Natural killer cell (primary cell): Measurements from ENCODE around the gene SCARB1. TPM values are rescaled to one million over a fixed set of nuclear protein-coding genes. Genes with fewer than 3 reads are reported as not detected.

ENCODE experiments used
- ATAC-seq, 3 donors: fragments of 150-1000 bp in 2 of 3; fragments of 200-7000 bp in 1 of 3; cut with Tn5 transposase; 1 replicate in 1 of 3; 2 replicates in 2 of 3; pipeline ENCODE4 v1.10.0; 2021; ENCODE audit warnings: mild to moderate bottlenecking in 2 of 3, moderate library complexity in 2 of 3
- DNase-seq, 2 donors: peaks; one replicate each; pipeline versions ENCODE4 v3.0.0 to v3.0.0-alpha.2; 2013 to 2021; ENCODE audit warnings: mixed read lengths in 1 of 2
- H3K27ac ChIP-seq: one replicate; pipeline ENCODE4 v1.5.1; 2013; ENCODE audit warnings: mild to moderate bottlenecking, low read length
- H3K27me3 ChIP-seq: one replicate; pipeline ENCODE4 v1.6.1; 2013; ENCODE audit warnings: low read length; ENCODE audit not compliant: control insufficient read depth, insufficient read depth
- H3K36me3 ChIP-seq: one replicate; pipeline ENCODE4 v1.6.1; 2013; ENCODE audit warnings: low read length; ENCODE audit not compliant: control insufficient read depth, insufficient read depth
- H3K4me1 ChIP-seq: one replicate; pipeline ENCODE4 v1.6.1; 2013; ENCODE audit warnings: low read length; ENCODE audit not compliant: control insufficient read depth, insufficient read depth
- H3K4me3 ChIP-seq: one replicate; pipeline ENCODE4 v1.5.1; 2013; ENCODE audit warnings: low read length
- H3K9me3 ChIP-seq: one replicate; pipeline ENCODE4 v1.6.1; 2013; ENCODE audit warnings: low read length; ENCODE audit not compliant: control insufficient read depth, insufficient read depth
- H3K27ac Mint-ChIP-seq, 2 donors: one replicate each; pipeline ENCODE4 v1.8.0; 2022; ENCODE audit warnings: mild to moderate bottlenecking in 2 of 2, mixed read lengths in 2 of 2, moderate library complexity in 1 of 2
- H3K27me3 Mint-ChIP-seq, 2 donors: one replicate each; pipeline ENCODE4 v1.8.0; 2022; ENCODE audit warnings: low read depth in 2 of 2, mixed read lengths in 2 of 2
- H3K36me3 Mint-ChIP-seq: one replicate; pipeline ENCODE4 v1.8.0; 2022; ENCODE audit warnings: mixed read lengths
- H3K4me1 Mint-ChIP-seq, 2 donors: one replicate each; pipeline ENCODE4 v1.8.0; 2022; ENCODE audit warnings: mixed read lengths in 2 of 2
- H3K4me3 Mint-ChIP-seq: one replicate; pipeline ENCODE4 v1.8.0; 2022; ENCODE audit warnings: mild to moderate bottlenecking, moderate library complexity, mixed read lengths
- H3K9me3 Mint-ChIP-seq, 2 donors: one replicate each; pipeline ENCODE4 v1.8.0; 2022; ENCODE audit warnings: mixed read lengths in 2 of 2
- CTCF ChIP-seq: fragments of 200-600 bp; IDR thresholded peaks from one replicate; pipeline ENCODE4 v1.8.0; 2022; ENCODE audit warnings: antibody characterized with exemption
- WGBS: methylation state at CpG from one replicate; pipeline ENCODE4 v1.1.7; 2013; ENCODE audit warnings: missing lambda C conversion rate; ENCODE audit not compliant: insufficient coverage; 5-methylcytosine and 5-hydroxymethylcytosine counted together
- intact Hi-C: fragments of 100-400 bp; cut with micrococcal nuclease; formaldehyde crosslinking; loops from one replicate; pipeline ENCODE4 v1.14.2; 2022
- total RNA-seq, 4 donors: library from RNA; stranded (reverse); fragments of 120-200 nt in 1 of 4; gene quantifications; one replicate each; pipeline versions ENCODE4 v1.2.3 to v1.2.4, GENCODE V29; 2013 to 2022

Gene SCARB1
- total RNA-seq, 3 donors from 2014 or later (not counting 1 experiment from before 2014, with no cell fraction given) = 1.1 to 2.7 (median 1.3) TPM

GRCh38 chr12:124808272-124808671, 55.4 kb downstream of the SCARB1 start:
- Mint-ChIP-seq H3K27me3 (no peaks in the 10 kb centered on the region), H3K4me1 (no peaks in the 10 kb centered on the region), H3K36me3 (no peaks in the 10 kb centered on the region), H3K4me3 (no peak overlapping the region), H3K9me3 (no peaks in the 10 kb centered on the region), H3K27ac (no peak overlapping the region)
- DNase-seq = no peak
- Histone ChIP-seq H3K4me3 (no peak overlapping the region), H3K4me1 (no peaks in the 10 kb centered on the region), H3K9me3 (no peaks in the 10 kb centered on the region), H3K27me3 (no peaks in the 10 kb centered on the region), H3K27ac (no peak overlapping the region), H3K36me3 (no peaks in the 10 kb centered on the region)
- ATAC-seq = no peak
- intact Hi-C loops = no loop called here
- TF ChIP-seq CTCF = no peak
- WGBS = 87% methylated on average over 2 of the region's 2 CpGs

DNA sequence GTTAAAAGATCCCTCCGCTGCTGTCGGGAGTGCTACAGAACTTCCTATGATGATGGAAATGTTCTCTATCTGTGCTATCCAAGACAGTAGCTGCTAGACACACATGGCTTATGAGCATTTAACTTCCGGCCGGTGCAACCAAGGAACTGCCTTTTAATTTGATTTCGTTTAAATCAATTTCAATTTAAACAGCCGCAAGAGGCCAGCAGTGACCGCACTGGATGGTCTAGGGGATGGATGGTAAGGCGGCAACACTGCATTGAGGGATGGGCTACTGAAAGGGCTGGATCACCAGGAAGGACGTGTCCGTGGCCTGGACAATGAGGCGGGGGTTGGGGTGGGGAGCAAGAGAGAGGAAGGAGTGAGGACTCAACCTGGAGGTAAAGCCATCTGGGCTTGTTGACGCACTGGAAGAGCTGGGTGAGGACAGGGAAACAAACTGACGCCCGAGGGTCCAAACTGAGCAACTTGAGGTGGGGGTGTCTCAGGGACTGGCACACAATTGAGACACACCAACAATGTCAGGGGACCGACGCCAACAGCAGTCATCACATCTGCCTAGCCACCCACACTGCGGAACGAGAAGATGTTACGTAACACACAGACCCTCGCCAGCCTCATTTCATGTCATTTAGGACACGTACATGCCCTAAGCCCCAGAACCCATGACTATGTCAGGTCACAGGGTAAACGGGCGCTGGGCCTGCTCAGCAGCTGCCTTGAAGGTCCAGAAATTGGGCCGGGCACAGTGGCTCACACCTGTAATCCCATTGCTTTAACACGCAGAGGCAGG, 57.6 kb downstream of the SCARB1 start:
- Histone ChIP-seq H3K9me3 (no peaks in the 10 kb centered on the region), H3K27me3 (no peaks in the 10 kb centered on the region), H3K4me1 (no peaks in the 10 kb centered on the region), H3K36me3 (no peaks in the 10 kb centered on the region), H3K4me3 (no peak overlapping the region), H3K27ac (no peak overlapping the region)
- no peaks in the 10 kb centered on the region for H3K4me1 Mint-ChIP-seq
- H3K27ac Mint-ChIP-seq = no peak overlapping the region
- H3K36me3 Mint-ChIP-seq = no peaks in the 10 kb centered on the region
- ATAC-seq (peak in 1 of 3 donors; percentile 35), DNase-seq (no peak)
- no peaks in the 10 kb centered on the region for H3K9me3 Mint-ChIP-seq
- TF ChIP-seq CTCF = no peak
- intact Hi-C loops = no loop called here
- no peaks in the 10 kb centered on the region for H3K27me3 Mint-ChIP-seq
- H3K4me3 Mint-ChIP-seq = no peak overlapping the region
- WGBS = 93% methylated on average over 25 of the region's 25 CpGs

GRCh38 chr12:124805050-124805449, 58.6 kb downstream of the SCARB1 start:
- intact Hi-C loops = no loop called here
- Mint-ChIP-seq H3K27ac (no peak overlapping the region), H3K36me3 (no peaks in the 10 kb centered on the region), H3K27me3 (no peaks in the 10 kb centered on the region), H3K4me1 (no peaks in the 10 kb centered on the region), H3K9me3 (no peaks in the 10 kb centered on the region), H3K4me3 (no peak overlapping the region)
- no peaks in the 10 kb centered on the region for H3K27me3 ChIP-seq
- TF ChIP-seq CTCF = no peak
- H3K27ac ChIP-seq = no peak overlapping the region
- H3K9me3 ChIP-seq = no peaks in the 10 kb centered on the region
- H3K36me3 ChIP-seq = no peaks in the 10 kb centered on the region
- no peaks in the 10 kb centered on the region for H3K4me1 ChIP-seq
- no peak overlapping the region for H3K4me3 ChIP-seq
- WGBS = 93% methylated on average over 3 of the region's 3 CpGs
- no peak for DNase-seq
- no peak for ATAC-seq
